GM21529 (cell line): ENCODE measurements around the gene MYL3.
A peak's percentile ranks its signal among the peaks of the same experiment; 100 is the strongest.
"Not testable (repeated sequence)": the region's sequence is repeated elsewhere in the genome, so short reads cannot be mapped to it uniquely, and the experiment has no call there.

Experiments
- ATAC-seq: cut with Tn5 transposase; IDR thresholded peaks from one replicate; pipeline ENCODE4 v1.9.1; 2021; ENCODE audit not compliant: unreplicated experiment

The MYL3 gene

GRCh38 chr3:46863261-46863782 lies at the start of gene MYL3:
Gene MYL3 (minus strand): TSS chr3:46863444. CDS start chr3:46863390, 54 bp downstream.
- ATAC-seq, result no peak

- ATAC-seq, result no peak
These were observed 49.7 kb upstream of the MYL3 start for GRCh38 chr3:46912986-46913385.

- ATAC-seq, result not testable (repeated sequence)
These were observed 47.7 kb upstream of the MYL3 start for GRCh38 chr3:46910914-46911313.

- no peak for ATAC-seq
These were observed 47.0 kb upstream of the MYL3 start for GRCh38 chr3:46910166-46910760.

GRCh38 chr3:46909535-46910161 lies 46.4 kb upstream of the MYL3 start:
- peak; percentile 67 for ATAC-seq

- no peak for ATAC-seq
These were observed 45.8 kb upstream of the MYL3 start for GRCh38 chr3:46908986-46909534.

- ATAC-seq, result no peak
These were observed 45.2 kb upstream of the MYL3 start for GRCh38 chr3:46908294-46908985.

GRCh38 chr3:46907960-46908293 lies 44.7 kb upstream of the MYL3 start:
- ATAC-seq, result no peak

- no peak for ATAC-seq
These were observed 44.0 kb upstream of the MYL3 start for GRCh38 chr3:46907271-46907670.

- ATAC-seq, result no peak
These were observed 43.3 kb upstream of the MYL3 start for GRCh38 chr3:46906471-46907058.

GRCh38 chr3:46905661-46906451 lies 42.6 kb upstream of the MYL3 start:
- ATAC-seq, result no peak

- ATAC-seq, result no peak
These were observed 41.9 kb upstream of the MYL3 start for GRCh38 chr3:46905213-46905560.

GRCh38 chr3:46904303-46905212 lies 41.3 kb upstream of the MYL3 start:
- ATAC-seq, result no peak

- ATAC-seq, result no peak
These were observed 40.4 kb upstream of the MYL3 start for GRCh38 chr3:46903341-46904302.

GRCh38 chr3:46902188-46902631 lies 39.0 kb upstream of the MYL3 start:
- ATAC-seq, result no peak

- no peak for ATAC-seq
These were observed 38.4 kb upstream of the MYL3 start for GRCh38 chr3:46901591-46902187.

- no peak for ATAC-seq
These were observed 37.8 kb upstream of the MYL3 start for GRCh38 chr3:46901061-46901460.

GRCh38 chr3:46900356-46900755 lies 37.1 kb upstream of the MYL3 start:
- no peak for ATAC-seq
